HG02678 (cell line): Measurements from ENCODE around the gene DGKG.

Experiments used
- ATAC-seq: cut with Tn5 transposase; IDR thresholded peaks from one replicate; pipeline ENCODE4 v1.9.1; 2021; ENCODE audit warnings: mild to moderate bottlenecking, moderate library complexity; ENCODE audit not compliant: unreplicated experiment

Gene DGKG

DNA sequence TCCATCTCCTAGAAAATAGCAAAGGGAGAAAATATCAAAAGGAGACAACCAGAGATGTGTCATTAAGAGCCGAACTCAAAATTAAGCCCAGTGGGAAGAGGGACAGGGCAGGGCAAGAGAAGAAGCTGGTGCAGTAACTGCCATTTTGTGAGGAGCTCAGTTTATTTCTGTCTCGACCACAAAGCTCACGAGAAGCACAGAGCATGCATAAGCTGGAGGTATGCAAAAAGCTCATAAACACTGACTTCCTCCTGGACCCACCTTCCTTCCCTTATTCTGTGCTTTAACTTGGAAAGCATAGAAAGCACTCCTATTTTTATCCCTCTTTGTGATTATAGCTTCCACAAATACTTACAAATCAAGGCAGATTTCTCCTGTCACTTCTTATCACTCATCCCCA is 81.3 kb downstream of the DGKG start:
- ATAC-seq = no peak

DNA sequence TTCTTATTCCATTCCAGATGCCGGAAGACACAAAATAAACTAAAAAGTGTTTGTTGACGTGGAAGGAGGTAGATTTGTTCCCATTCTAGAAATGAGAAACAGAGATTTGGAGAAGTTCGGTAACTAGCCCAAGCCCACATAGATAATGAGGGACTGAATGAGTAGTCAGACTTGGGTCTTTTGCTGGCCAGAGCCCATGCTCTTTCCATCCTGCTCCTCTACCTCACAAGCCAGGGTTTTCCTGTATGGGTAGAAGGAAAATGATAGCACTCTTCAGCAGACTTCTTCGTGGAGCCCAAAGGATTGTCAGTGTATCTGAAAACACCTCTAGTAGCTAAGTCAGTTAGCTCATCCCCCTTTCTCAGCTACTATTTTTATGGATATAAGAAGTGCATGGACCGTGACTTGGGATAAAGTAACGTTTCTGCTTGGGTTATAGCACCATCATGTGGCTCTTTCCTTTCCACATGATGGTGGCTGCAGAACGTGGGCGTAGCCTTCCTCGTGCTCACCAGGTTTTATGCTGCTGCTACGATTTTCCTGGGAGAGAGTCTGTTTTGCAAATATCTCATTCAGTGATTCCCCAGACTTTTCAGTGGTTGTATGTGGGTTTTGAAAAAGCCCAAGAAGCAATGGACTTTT is 84.6 kb downstream of the DGKG start:
- ATAC-seq = no peak

DNA sequence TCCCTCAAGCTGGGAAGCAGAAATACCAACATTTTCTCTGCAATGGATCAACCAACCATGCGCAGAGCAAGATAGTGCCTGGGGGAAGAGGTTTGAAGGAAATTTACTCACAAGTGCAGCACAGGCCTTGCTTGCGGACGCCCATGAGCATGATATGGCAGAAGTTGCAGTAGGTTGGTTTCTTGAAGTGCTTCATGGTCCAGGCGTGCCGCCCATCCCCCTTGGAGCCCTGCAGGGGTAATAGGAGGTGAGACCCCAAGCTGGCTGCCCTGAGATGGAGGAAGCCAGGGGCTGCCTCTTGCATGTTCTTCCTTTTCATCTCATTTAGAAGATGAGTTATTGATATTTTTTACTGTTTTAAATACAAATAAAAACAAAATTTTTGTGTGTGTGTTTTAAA is 86.6 kb downstream of the DGKG start:
- no peak for ATAC-seq

DNA sequence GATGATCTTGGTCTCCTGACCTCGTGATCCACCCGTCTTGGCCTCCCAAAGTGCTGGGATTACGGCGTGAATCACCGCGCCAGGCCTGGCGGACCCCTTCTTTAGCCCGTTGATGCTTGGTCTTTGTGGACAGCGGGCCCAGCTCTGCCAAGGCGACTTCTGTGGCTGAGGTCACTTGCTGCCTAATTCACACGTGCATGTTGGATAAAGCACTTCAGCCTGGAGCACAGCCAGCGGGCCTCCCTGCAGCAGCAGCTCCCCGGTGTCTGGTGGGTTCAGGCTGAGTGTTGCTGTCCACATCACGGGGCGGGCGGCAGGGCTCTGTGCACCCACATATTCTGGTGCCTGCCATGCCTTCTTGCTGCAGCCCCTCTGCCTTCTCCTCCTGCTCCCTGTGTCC is 88.4 kb downstream of the DGKG start:
- no peak for ATAC-seq

DNA sequence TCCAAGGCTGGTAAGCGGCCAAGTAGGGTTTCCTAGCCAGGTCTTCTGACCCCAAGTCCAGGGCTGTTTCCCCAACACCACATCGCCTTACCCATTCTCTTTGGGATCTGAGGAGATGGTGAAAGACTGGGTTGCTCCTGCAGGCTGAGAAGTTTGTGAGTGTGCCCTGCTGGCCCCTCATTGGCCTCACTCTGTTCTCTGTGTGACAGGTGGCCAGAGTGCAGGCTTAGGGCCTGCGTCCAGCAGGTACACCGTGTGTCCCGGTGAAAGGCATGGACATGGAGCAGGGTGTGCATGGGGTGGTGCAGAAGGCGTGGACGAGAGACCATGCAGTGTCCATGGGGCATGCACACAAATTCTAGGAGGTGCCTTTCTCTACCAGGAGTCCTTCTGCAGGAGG is 91.3 kb downstream of the DGKG start:
- ATAC-seq = no peak

DNA sequence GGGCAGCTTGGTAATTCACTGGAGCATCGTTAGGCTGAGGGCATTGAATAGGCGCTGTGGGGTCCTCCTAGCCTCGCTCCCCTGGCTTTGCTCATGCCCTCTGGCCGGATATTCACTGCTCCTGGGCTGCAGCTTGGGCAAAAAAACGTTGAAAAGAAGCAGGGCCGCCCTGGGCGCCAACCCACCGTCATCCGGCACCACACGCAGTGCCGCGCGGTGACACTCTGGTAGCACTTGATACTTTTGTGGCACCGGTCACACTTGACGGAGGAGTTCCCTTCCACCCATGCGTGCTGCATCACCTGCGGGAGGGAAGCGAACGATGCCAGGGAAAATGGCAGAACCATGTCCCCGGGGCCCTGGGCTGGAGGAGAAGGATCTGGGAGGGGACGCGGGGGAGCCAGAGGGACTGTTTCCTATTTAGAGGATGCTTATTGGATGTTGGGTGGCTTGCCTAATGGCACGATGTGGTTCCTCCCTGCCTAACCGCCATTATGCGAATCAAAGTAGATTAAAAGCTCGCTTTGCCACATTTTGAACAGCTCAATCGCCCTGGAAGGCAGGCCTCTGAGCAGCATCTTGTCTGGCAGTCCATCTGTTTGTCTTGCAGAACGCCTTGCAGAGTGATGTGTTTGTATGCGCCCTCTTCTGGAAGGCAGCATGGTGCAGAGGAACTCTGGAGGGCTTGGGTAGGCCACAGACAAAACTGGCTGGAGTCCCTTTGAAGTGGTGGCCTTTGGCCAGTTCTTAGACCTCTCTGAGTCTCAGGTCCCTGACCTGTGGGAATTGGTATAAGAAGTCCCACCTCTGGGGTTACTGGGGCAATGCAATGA is 93.2 kb downstream of the DGKG start:
- ATAC-seq = no peak

DNA sequence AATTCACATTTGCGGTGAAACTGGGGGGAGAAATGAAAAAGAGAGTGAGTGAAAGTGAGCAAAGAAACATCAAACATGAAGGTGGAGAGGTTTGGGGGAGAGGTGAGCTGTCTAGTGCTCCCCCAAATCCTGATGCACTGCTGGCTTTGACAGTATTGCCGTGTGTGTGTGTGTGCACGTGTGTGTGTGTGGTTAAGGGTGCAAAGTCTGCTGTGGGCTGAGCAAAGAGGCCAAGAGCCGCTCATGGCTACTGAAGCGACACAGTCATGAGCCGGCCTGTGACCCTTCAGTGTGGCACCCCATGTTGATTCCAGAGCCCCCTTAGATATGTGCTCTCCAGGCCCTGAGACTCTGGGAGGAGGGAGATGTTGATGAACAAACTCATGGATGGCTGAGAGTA is 94.3 kb downstream of the DGKG start:
- ATAC-seq = no peak

DNA sequence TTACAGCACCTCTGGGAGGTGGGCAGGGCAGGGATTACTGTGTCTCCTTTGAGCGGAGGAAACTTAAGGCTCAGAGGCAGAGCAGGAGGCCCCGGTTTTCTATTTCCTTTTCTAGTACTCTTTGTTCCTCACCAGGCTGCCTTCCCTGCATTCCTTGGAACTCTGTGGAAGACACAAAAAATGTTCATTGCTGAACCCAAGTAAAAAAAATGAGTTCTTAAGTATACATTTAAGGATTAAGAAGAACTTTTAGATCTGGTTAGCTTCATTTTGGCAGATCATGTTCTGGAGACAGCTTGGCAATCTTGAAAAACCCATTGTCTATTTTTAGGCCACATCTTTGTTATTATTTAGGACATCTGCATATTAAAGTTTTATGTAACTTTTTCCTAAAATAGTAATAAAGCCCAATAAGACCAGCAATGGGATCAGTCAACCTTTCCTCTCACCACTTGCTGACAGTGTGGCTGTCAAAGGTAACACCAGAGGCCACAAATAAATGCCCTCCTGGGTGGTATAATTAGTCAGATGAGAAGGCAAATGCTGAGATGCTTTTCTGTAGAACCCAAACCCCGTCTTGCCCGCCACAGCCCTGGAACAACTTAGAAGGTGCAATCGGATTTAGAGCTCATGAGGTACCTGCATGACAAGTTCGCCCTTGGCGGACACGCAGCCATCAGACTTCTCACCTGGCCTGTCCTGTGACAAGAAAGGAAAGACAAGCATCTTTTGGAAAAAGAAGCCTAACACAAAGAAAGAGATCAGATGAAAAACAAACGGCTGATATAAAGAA is 97.2 kb downstream of the DGKG start:
- no peak for ATAC-seq

DNA sequence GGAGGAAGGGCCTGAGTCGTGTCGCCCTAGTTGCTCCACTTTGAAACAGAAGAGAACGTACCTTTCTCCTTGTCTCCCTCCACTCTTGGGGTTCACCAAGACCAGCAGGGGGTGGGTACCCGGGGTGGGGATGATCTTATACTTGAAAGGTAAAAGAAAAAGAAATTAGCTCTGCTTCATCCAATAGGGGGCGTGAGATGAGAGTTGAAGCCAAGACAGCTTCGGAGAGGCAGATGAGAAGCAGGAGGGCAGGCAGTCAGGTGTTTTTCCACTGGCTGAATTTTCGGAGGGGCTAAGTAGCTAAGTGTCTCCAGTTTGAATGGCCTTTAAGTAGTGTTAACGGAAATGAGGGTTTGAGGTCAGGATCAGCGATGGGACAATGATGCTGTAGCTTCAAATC is 100.4 kb downstream of the DGKG start:
- ATAC-seq = no peak

DNA sequence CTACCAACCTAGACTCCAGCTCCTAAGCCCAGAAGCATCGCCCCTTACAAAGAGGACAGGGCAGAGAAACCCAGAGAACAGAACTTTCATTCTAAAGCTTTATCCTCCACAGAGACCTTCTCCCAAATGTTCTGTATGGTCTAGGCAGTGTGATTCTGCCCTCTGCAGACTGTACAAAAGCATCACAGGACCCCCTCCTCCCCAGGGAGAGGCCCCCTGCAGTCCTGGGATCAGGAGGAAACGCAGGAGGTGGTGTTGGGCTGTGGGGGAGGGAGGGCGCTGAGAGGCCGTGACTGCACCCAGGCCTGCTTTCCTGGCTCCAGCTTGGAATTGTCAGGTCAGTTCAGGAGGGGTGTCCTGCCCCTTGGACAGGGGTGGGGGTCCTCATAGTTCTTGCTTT is 101.3 kb downstream of the DGKG start:
- no peak for ATAC-seq

DNA sequence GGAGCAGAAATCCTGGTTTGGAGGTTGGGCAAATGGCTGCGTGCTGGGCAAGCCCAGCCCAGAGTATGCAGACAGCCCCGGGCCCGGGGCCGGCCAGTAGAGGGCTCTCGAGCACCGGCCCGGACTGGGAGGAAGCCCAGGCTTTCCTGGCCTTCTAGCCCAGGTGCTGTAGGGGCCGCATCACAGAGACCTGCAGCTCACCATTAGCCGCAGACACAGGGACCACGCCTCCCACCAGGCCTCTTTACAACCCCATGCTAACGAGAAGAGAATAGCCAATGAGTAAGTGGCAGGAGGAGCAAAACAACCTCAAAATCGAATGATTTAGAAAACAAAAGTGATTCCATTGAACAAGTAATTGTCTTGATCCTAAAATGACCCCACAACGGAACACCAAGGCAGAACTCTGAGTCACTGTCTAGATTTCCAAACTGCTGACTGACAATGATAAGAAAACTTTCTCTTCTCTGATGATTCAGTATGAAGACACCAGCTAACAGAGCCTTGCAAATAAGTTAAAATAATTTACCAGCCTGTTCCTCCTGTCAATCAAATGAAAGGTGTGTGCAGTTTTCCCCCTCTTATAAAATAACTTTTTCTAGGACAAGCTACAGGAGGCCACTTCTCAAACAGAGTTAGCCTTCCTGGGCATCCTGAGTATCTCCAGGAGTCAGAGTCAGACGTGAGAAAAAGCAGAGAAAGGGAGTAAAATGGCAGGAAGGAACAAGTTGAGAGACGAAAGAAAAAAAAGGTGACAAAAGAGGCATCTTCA is 102.2 kb downstream of the DGKG start:
- peak; percentile 67 for ATAC-seq

DNA sequence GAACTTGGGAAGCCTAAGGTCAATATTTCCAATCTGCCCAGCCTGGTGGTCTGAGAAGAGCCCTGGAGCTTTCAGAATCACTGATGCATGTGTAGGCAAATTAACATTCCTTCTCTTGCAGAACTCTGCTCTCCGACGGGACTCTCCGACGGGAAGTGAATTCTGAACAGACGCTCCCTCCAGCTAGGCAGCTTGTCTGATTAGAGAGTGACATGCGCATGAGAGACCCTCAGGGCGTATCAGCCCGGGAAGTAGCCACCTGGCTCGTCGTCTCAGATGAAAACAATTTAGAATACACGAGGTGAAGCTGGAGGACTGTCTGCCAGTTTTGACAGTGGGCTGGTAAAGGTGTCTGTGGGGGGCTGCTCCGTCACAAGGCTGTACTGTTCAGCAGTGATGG is 103.1 kb downstream of the DGKG start:
- no peak for ATAC-seq

DNA sequence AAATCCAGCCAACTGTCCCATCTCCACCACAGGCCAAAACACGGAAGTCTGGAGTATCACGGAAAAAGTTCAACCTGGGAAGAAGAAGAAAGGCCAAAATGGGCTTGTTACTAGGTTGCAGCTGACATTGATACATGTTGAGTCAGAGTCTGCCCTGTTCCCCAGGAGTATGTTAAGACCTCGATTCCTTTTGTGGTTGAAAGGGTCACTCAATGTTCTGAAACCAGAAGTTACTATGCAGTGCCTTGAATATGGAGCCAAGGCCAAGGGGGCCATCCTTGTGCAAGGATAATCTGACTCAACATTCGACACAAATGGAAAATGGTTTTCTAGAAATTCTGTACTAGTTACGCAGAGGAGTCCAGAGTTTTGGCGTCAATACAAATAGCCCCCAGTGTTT is 104.2 kb downstream of the DGKG start:
- no peak for ATAC-seq

DNA sequence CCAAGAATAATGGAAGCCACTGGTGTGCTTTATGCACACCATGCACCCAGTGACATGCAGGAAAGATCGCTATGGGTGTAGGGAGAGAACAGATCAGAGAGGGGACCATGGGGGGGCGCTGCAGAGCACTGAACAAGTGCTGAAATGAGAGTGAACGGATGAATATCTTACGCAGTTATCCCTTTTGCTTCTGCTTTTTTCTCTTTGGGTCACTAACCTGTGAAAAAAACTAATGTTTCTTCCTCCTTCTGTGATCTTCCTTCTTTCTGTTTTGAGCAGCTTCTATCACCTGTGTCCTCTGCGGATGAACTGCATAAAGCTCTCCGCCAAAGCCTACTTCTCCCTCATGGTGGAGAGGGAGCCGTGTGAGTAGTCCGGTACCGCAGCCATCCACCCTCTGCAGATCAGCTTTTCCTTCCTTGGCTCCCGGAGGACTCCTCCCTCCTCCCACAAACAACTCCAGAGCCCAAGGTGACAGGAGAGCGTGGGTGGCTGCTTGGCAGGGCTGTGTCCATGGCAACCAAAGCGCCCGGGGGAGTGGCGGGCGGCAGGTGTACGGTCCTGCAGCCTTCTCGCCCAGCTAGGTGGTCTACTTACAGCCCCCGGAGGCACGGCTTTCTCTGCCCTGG is 106.2 kb downstream of the DGKG start:
- no peak for ATAC-seq

DNA sequence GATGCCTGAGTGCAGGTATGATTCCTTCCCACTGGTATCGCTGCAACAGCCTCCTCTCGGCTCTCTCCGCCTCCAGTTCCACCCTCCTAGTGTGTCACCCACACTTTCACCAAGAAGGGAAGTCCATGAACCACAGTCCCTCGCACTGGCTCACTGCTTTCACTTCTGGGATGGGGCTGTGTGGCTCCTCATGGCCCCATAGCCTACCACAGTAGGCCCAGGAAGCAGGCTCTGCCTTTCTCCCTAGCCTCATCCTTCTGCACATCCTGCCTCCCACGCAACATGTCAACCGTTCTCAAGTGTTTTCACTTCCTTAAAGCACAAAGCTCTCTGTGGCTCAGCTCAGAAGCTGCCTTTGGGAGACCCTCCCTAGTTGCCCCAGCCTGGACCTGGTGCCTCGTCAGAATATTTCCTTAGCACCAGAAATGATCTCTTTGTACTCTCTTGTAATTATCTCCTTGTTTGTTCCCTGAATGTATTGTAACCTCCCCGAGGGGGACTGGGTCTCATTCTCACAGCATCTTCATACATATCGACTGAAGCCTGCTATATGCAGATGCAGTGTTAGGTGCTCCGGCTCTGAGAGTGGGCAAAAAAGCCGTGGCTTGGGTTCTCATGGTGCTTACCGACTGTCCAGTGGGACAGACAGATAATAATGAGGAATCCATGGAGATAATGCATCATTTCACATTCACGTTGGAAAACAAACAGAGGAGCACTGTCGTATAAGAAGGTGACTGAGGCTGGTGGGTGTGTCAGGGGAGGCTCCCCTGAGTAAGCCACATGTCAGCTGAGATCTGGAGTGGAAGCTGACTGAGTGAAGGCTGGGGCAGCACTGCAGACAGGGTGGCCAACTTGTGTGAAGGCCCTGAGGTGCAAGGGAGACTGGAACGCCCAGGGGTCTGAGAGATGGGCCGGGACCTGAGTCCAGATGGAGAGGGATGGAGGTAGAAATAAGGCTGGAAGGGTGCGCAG is 107.1 kb downstream of the DGKG start:
- peak; percentile 79 for ATAC-seq

DNA sequence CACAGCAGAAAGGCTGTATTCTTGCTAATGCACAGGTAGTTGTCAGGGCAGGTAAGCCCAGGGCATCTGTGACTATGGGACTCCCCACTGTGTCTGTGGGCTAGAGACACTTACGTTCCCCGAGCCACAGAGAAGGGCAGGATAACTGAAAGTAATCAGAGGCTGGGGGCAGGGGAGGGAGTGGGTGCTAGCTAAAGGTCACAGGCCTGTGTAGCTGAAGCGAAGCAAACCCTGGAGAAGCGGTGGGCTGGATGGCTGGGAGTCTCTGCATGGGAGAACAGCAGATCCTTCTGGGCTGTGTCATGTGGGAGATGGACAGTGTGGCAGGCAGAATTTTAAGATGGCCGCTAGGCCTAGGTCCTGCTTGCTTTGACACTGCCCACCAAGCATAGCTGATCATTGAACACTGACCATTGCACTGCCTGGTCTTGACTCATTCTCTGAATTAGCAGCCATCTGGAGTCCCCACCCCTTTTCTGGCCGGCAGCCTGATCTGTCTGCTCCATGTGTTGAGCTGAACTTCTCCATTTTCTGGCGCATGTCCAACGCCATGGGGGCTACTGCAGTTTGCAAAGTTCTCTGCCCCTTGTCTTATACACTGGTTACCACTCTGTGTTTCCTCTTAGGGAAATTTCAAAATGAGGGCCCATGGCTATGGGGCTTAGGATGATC is 110.0 kb downstream of the DGKG start:
- ATAC-seq = no peak

DNA sequence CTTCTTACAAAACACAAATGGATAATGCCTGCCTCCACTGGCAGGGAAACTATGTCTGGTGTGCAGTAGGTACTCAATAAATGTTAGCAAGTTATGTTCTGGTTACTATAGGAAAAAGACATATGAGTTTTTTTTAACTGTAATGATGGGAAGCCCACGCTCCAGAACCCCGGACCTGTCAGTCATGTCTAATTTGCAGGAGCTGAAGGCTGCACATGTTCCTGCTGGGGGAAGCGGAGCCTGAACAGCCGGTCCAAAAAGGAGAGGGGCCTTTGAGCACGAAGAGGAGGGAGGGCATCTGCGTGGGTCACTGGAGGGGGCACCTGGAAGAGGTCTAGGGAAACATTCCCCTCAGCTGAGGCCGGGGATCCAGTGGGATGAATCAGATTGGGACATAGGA is 113.2 kb downstream of the DGKG start:
- no peak for ATAC-seq

DNA sequence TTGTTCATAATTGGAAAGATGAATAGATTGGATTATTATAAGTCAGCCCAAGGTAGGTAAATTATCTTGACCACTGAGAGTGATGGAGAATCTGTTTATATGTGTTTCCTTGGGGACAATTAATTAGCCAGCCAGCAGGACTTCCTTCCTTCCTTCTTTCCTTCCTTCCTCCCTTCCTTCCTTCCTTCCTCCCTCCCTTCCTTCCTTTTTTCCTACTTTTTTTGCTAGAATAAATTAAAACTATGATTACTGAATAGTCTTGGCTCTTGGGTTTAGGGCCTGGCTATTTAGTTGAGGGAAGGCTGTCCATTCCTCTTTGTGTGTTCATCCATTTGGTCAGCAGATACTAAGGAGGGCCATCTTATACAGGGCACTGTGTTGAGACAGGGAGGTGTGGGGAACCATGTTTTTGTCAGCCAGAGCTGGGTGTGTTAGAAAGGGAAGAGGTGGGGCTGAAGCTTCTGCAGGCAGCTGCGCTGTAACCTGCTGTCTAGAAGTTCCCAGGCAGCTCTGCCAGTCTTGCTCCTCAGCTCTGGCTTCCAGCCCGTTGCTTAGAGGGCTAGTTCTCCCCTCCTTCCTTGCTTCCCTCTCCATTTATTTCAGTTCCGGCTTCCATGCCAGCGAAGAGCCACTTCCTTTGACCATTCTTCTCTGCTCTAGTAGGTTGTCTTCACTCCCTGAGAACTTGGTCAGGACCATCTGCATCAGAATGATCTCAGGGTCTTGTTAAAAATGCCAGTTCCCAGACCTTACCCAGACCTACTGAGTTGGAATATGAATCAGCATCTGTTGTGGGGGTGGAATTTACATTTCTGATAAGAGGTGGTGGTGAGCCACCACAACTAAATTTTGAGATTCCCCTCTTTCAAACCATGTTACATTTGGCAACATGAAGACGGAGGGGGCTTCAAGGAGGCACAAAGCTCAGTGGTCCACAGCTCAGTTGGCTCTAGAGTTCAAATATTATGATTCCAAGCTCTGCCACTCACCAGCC is 113.9 kb downstream of the DGKG start:
- ATAC-seq = no peak
